GM10266 (cell line): Measurements from ENCODE around the gene ELN.

ENCODE experiments used
- DNase-seq: peaks from one replicate; pipeline ENCODE4 v3.0.0; 2012; ENCODE audit errors: extremely low spot score
- TF ChIP-seq, protein P1 (sequence below): IDR thresholded peaks from 2 replicates; pipeline ENCODE4 v1.5.1; 2012; ENCODE audit warnings: mild to moderate bottlenecking, low read depth; ENCODE audit not compliant: control insufficient read depth, insufficient read depth; ENCODE audit errors: missing control alignments

ELN gene

DNA sequence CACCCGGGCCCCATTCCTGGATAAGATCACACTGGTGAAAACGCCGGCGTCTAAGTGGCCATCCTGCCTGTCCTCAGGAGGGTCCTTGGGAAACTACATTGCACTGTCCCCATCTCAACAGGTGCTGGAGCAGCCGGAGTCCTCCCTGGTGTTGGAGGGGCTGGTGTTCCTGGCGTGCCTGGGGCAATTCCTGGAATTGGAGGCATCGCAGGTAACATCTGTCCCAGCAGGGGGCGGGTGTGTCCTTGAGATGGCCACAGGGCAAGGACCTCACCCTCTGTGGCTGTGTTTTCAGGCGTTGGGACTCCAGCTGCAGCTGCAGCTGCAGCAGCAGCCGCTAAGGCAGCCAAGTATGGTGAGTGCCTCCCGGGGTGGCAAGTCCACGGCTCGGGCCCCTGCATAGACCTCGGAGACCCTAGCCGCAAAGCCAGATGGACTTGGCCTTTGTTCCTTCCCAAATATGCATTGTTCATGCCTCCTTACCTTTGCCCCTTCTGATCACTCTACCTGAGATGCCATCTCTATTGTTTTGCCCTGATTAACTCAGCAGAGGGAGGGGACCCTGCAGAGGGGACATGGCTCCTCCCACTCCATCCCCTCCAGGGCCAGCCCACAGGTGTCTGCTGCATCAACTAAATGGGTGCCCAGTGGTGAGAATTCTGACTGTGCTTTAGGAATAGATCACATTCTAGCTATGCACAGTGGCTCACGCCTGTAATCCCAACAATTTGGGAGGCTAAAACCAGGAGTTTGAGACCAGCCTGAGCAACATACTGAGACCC lies 23.8 kb downstream of the ELN start:
- TF ChIP-seq, protein P1, sequence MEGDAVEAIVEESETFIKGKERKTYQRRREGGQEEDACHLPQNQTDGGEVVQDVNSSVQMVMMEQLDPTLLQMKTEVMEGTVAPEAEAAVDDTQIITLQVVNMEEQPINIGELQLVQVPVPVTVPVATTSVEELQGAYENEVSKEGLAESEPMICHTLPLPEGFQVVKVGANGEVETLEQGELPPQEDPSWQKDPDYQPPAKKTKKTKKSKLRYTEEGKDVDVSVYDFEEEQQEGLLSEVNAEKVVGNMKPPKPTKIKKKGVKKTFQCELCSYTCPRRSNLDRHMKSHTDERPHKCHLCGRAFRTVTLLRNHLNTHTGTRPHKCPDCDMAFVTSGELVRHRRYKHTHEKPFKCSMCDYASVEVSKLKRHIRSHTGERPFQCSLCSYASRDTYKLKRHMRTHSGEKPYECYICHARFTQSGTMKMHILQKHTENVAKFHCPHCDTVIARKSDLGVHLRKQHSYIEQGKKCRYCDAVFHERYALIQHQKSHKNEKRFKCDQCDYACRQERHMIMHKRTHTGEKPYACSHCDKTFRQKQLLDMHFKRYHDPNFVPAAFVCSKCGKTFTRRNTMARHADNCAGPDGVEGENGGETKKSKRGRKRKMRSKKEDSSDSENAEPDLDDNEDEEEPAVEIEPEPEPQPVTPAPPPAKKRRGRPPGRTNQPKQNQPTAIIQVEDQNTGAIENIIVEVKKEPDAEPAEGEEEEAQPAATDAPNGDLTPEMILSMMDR = peak; percentile 28
- no peak for DNase-seq

DNA sequence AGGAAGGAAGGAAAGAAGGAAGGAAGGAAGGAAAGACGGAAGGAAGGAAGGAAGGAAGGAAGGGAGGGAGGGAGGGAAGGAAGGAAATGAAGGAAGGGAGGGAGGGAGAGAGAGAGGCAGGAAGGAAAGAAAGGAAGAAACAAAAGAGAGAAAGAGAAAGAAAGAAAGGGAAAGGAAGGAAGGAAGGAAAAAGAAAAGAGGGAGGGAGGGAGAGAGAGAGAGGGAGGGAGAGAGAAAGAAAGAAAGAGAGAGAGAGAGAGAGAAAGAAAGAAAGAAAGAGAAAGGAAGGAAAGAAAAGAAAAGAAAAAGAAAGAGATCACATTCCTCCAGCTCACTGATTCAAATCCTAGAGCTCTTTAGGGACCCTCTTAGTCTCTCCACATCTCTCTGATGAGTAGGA lies 24.7 kb downstream of the ELN start:
- TF ChIP-seq, protein P1 = no peak
- DNase-seq = no peak

DNA sequence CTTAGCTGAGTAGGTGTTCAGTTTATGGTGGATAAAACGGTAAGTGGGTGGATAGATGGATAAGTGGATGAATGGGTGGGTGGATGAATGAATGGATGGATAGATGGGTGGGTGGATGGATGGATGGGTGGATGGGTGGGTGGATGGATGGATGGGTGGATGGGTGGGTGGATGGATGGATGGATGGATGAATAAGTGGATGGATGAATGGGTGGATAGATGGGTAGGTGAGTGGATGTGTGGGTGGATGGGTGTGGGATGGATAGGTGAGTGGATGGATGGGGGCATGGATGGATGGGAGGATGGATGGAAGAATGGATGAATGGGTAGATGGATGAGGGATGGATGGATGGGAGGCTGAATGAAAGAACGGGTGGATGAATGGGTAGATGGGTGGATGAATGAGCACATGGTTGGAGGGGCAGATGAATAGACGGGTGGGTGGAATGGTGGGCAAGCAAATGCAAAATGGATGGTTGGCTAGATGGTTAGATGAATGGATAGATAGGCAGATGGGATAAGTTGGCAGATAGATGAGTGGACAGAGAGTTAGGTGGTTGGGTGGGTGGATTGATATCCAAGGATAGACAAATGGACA lies 25.7 kb downstream of the ELN start:
- no peak for DNase-seq
- TF ChIP-seq, protein P1 = no peak

- DNase-seq = no peak
- TF ChIP-seq, protein P1 = no peak
Measured at GRCh38 chr7:74056096-74056915, 28.3 kb downstream of the ELN start.

DNA sequence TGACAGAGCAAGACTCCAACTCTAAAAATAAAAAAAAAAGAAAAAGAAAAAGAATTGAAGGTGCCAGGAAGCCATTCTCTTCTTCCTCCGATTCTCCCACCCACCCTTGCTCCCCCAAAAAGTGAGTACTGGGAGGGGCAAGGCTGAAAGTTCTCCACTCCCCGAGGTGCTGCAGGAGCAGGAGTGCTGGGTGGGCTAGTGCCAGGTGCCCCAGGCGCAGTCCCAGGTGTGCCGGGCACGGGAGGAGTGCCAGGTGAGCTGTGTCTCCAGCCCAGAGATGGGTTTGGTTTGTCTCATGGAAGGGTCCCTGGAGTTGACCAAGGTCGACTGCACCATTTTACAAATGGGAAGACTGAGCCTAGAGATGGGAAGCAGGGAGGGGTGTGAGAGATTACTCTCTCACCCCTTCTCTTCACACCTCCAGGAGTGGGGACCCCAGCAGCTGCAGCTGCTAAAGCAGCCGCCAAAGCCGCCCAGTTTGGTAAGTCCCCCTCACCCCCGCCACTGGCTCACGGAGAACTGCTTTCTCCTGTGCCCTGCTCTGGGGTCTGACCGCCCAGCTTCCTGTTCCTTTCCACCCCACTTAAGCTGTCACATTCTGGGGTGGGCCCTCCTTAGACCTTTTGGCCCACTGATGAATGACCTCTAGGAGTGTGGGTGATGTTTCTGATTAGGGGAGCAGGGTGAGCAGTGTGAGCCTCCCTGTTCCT lies 29.4 kb downstream of the ELN start:
- TF ChIP-seq, protein P1 = no peak
- no peak for DNase-seq

- no peak for DNase-seq
- TF ChIP-seq, protein P1 = no peak
Measured at GRCh38 chr7:74057987-74058386, 30.0 kb downstream of the ELN start.

GRCh38 chr7:74058486-74058885 lies 30.5 kb downstream of the ELN start:
- TF ChIP-seq, protein P1 = no peak
- no peak for DNase-seq
